Stimulated activated CD8-positive, alpha-beta memory T cell treated with anti-CD3 and anti-CD28 coated beads, Interleukin-7, amount 100 ng/mL, for 24 hours (primary cell): ENCODE data around the gene GAL3ST2.
"Not testable (repeated sequence)": the region's sequence is repeated elsewhere in the genome, so short reads cannot be mapped to it uniquely, and the experiment has no call there.

Source experiments
- DNase-seq: peaks from one replicate; pipeline ENCODE4 v3.0.0-alpha.2; 2020; ENCODE audit warnings: low read depth

Gene GAL3ST2

DNA sequence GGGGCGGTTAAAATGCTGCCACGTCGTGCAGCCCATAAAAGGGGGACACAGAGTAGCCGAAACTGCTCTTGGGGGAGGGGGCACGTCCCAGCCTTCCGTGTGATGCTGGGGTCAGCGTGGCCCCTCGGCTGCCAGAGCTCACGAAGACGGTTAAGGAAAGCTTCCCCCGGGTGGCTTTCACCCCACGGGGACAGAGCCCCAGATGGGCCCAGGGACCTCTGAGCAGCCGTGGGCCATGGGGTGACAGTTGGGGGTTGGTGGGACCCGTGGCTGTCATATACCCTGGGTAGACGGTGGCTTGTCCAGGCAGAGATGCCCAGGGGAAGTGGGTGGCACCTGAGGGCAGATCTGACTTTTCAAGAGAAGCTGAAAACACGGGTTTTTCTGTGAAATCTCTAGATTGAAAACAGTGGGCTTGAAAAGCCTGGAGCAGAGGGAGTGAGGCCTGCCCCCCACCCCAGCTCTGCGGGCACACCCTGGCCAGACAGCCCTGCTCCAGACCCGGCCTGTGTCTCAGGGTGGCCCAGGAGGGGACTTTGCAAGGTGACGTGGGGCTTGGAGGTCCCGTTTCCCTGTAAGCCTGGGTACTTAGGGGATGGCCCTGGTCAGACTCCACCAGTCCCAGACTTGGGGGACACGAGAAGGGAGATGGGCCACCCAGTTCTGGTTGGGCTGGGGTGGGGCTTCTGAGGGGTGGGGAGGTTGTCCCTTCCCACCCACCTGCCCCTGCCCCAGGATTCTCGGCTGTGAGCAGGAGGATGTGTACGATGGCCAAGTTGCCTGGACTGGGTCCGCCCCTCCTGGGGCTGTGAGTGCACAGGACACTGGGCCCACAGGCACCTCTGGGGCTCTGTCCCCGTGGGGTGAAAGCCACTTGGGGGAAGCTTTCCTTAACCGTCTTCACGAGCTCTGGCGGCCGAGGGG lies 33.0 kb downstream of the GAL3ST2 start:
- DNase-seq: no peak

- no peak for DNase-seq
Observed at GRCh38 chr2:241810307-241811200, 33.9 kb downstream of the GAL3ST2 start.

DNA sequence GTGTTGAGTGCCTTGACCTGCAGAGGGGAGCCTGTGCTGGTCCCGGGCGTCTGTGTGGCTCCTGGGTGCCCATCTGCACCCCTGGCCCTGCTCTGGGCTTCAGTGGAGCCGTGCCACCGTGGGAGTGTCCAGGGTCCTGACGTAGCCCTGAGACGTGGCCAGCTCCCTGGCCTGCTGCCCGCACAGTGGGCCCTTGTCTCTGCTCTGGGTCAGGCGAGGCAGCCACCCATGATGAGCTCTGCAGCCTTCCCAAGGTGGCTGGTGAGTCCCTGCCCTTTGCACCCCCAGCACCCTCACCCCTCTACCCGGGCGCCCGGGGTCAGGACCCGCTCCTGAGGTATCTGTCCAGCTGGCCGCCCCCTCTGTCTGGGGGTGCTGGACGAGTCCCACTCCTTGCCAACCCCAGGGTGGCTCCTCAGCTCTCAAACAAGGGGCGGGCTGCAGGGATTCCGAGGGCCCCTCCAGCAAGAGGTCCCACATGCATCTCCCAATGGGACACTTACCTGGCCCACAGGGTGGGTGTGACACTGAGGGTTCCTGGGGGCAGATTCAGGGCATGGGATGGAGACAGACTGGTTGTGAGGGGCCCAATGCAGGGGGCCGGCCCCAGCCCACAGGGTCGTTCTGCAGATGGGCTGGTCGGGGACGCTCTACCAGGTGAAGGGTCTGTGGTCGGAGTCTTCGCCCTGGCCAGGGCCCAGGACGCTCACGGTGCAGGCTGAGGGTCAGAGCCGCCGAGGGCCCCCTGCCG lies 34.8 kb downstream of the GAL3ST2 start:
- no peak for DNase-seq

DNA sequence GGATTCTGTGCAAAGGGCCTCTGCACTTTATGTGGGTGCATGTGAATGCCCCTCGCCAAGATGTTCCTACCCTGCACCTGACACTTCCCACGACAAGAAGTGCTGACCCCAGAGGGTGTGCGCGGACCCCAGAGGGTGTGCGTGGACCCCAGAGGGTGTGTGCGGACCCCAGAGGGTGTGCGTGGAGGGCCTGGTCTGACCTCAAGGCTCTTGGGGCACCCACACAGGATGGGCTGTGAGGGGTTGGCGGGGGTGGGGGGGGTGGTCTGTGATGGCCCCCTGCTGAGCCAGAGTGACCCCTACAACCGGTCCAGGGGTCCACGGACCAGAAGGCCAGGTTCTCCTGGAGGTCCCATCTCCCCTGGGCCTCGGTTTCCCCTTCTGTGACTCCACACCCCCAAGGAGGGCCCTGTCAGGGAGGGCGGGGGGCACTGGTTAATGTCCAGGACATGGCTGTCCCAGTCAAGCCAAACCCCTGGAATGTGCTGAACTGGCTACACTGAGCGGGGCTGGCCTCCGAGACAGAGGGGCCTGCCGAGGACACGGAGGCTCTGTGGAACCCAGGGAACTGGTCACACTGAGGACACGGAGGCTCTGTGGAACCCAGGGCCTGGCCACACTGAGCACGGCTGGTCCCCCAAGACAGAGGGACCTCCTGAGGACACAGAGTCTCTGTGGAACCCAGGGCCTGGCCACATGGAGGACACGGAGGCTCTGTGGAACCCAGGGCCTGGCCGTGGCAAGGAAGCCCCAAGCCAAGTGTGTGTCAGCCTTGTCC lies 35.5 kb downstream of the GAL3ST2 start:
- DNase-seq: no peak

DNA sequence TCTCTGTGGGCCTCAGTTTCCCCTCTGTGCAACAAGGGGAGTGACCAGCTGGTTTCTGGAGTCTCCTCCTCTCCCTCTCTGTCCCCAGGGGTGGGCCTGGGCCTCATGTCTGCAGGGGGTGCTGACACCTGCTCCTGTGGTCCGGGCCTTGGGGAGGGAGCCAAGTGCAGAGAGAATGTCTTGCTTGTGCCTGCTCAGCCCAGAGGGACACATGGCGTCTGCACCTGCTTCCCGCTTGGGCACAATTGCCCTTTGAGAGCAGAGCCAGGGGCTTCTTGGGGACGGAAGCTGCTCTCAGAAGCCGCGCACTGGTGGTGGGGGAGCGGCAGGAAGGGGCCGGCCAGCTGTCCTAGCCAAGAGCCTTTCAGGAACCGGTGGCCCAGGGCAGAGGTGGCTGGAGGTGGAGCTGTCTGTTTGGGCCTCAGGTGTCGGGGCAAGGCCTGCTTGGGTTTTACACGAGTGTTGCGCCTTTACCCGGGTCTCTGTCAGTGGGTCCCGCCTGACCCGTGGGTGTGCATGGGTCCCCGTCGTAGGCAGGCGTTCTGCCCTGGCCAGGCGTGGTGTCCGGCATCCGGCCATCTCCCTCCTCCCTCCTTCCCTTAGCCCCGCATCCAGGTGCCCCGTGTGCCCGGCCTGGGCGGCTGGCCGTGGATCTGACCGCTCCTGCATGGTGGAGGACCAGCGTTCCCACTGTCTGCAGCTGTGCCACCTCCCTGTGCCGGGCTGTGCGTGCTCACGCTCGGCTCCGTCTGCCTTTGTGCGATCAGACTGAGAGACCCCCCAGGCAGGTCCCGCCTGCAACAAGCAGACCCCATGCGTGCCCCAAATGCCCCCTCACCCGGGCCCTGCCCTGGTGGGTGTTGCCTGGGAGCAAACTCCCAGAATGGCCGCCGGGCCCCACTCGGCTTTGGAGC lies 36.4 kb downstream of the GAL3ST2 start:
- DNase-seq: no peak

DNA sequence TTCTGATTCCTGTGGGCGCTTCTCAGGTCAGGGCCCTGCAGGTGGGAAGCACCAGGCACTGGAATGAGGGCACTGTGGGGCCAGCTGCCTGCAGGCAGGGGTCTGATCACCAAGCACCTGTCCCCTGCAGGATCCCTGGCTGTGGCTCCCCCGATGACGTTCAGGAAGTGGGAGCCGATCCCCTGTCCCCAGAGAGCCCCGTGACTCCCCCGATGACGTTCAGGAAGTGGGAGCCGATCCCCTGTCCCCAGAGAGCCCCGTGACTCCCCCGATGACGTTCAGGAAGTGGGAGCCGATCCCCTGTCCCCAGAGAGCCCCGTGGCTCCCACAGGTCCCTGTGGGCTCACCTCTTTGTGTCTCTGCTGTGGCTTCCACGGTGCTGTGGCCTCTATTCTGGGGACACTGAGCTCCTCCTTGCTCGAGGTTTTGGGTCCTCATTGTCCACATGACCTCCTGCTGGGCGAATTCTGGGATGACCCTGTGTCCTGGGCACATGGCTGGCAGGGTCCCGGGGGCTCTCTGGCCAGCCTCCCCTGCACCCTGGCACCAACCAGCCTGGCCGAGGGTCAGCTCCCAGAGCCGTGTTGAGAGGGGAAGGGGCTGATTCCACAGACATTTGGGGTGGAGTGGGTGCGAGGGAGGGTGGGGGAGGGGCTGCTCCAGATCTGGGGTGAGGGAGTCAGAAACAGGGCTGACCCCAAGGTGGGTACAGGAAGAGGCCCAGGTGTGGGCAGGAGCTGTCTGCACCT lies 37.2 kb downstream of the GAL3ST2 start:
- no peak for DNase-seq

GRCh38 chr2:241814393-241814642 lies 37.7 kb downstream of the GAL3ST2 start:
- DNase-seq: no peak

DNA sequence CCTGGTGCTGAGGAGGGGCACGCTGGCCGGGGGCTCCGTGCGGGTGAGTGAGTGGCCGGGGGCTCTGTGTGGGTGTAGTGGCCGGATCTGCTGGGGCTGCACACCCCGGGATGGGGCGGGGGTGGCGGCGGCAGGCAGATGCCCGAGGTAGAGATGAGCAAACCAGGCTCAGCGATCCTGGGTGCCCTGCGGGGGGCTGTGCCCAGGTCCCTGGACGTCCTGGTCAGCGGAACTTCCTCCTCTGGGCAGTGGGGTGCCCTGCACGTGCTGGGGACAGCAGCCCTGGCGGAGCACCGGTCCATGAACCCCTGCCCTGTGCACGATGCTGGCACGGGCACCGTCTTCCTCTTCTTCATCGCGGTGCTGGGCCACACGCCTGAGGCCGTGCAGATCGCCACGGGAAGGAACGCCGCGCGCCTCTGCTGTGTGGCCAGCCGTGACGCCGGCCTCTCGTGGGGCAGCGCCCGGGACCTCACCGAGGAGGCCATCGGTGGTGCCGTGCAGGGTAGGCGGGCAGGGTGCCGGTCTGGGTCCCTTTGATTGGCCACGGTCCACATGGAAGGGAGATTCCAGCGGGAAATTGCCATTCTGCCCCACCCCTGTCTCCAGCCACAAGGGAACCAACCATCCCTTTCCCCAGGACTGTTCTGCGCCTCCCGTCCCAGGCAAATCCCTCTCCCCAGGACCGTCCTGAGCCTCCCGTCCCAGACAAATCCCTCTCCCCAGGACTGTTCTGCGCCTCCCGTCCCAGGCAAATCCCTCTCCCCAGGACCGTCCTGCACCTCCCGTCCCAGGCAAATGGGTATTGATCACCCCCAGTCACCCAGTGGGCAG lies 38.2 kb downstream of the GAL3ST2 start:
- no peak for DNase-seq

DNA sequence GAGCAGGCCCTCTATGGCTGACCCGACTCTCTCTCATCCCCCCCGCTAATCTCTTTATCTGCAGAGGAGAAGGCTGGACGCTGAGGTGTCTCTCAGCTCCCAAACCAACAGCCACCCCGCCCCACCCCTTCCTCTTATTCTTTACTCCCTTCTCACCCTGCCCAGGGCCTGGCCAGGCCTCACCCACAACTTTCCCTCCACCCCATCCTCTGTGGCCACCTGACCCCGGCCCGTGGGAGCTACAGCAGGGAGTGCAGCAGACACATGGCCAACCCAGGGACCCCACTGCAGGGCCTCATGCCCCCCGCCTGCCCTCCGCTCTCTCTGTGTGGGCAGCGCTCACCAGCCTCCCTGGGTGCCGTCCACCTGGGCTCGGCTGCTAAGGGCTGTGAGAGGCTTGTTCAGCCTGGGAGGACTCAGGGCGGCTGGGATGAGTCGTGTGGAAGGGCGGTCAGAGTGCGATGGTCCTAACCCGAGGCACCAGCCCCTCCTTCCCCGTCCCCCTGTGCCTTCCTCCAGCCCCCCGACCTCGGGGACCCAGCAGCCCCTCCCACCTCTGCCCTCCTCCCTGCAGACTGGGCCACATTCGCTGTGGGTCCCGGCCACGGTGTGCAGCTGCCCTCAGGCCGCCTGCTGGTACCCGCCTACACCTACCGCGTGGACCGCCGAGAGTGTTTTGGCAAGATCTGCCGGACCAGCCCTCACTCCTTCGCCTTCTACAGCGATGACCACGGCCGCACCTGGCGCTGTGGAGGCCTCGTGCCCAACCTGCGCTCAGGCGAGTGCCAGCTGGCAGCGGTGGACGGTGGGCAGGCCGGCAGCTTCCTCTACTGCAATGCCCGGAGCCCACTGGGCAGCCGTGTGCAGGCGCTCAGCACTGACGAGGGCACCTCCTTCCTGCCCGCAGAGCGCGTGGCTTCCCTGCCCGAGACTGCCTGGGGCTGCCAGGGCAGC lies 39.1 kb downstream of the GAL3ST2 start:
- DNase-seq: no peak

DNA sequence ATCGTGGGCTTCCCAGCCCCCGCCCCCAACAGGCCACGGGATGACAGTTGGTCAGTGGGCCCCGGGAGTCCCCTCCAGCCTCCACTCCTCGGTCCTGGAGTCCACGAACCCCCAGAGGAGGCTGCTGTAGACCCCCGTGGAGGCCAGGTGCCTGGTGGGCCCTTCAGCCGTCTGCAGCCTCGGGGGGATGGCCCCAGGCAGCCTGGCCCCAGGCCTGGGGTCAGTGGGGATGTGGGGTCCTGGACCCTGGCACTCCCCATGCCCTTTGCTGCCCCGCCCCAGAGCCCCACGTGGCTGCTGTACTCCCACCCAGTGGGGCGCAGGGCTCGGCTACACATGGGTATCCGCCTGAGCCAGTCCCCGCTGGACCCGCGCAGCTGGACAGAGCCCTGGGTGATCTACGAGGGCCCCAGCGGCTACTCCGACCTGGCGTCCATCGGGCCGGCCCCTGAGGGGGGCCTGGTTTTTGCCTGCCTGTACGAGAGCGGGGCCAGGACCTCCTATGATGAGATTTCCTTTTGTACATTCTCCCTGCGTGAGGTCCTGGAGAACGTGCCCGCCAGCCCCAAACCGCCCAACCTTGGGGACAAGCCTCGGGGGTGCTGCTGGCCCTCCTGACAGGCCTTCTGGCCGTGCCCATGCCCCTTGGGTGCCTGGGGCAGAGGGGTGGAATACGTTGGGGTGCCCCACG lies 40.0 kb downstream of the GAL3ST2 start:
- DNase-seq: no peak

DNA sequence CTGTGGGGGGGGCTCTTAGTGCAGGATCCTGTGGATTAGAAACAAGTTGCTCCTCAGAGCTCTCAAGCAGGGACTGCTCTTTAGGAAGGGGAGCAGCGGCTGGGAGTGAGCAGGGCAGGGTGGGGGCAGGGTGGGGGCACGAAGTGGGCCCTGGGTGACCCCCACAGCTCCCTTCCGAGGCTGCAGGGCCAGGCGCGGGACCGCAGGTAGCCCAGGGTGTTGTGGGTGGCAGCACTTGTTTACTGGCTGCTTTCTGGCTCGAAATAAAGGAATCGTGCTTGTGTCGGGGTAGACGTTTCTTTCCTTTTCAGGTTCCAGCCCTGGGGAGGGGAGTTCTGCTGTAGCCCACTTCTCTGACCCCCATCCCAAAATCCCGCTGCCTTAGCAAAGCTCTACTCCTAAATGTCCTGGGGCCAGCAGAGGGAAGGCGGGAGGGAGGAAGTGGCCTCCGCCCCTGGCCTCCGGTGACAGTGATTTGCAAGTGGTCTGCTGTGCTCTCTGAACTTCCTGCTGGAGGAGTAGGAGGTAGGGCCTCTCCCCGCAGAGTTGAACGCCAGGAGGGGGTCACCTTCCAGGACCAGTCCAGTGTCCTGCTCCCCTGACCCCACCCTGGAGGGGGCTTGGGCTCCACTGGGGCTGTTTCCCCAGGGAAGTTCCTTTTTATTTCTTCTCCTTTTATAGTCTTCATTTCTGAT lies 40.7 kb downstream of the GAL3ST2 start:
- DNase-seq: no peak

- DNase-seq: not testable (repeated sequence)
Observed at GRCh38 chr2:241817821-241818215, 41.2 kb downstream of the GAL3ST2 start.

DNA sequence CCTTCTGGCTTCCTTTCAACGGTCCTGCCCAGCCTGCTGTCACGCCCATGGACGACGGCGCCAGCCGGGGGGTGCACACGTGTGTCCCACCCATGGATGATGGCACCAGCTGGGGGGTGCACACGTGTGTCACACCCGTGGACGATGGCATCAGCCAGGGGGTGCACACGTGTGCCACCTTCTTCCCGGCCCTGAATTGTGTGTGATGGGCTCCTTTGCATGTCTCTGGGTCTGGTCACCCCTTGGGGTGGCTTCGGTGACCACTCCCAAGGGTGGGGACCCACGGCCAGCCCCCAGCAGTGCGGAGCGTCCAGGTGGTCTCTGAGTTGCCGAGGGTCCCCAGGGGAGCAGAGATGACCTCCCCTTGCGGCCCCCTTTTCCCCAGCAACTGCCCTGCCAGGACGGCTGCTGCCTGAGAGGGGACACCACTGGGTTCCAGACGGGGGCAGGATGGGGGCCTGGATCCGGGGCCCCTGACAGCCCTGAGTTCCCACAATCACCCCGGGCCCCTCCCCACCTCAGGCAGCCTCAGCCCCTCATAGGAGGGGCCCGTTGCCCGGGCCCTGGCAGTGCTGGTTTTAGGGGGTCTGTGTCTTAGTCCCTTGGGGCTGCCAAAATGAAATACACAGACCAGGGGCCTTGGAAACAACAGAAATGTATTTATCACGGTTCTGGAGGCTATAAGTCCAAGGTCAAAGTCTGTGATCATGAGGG lies 41.8 kb downstream of the GAL3ST2 start:
- no peak for DNase-seq

DNA sequence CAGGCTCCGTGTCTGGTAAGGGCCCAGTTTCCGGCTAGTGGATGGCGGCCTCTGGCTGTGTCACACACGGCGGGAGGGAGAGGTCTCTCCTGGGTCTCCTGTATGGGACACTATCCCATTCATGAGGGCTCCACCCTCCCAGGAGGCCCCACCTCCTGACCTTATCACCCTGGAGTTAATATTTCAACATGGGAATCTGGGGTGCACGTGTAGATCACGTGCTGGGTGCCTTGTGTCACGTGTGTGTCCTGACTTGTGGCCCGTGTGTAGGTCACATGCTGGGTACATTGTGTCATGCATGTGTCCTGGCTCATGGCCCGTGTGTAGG lies 42.3 kb downstream of the GAL3ST2 start:
- no peak for DNase-seq

- DNase-seq: not testable (repeated sequence)
Observed at GRCh38 chr2:241819947-241820624, 43.5 kb downstream of the GAL3ST2 start.
